IMR-90 (cell line): ENCODE measurements around the gene ADCY5. TPM values are rescaled to one million over a fixed set of nuclear protein-coding genes. Genes with fewer than 3 reads are reported as not detected.

ENCODE experiments used
- ATAC-seq: fragments of 200-7000 bp; cut with Tn5 transposase; 2 replicates; pipeline ENCODE4 v1.9.1; 2020; ENCODE audit warnings: low read depth, mild to moderate bottlenecking, moderate library complexity
- BruUV-seq: library from RNA; stranded (reverse); fragments of 400-500 nt; replicated peaks from 2 replicates; lab custom pipeline; 2021; lab: Mats Ljungman, UMichigan
- CTCF ChIA-PET: fragments of 300-600 bp; formaldehyde crosslinking; extraction: SDS; loops from one replicate; lab custom pipeline; 2021; ENCODE audit warnings: antibody characterized with exemption; lab: Yijun Ruan, JAX
- POLR2A ChIA-PET: fragments of 300-600 bp; sonication (Branson Sonifier 250); formaldehyde crosslinking; loops from one replicate; lab custom pipeline; 2022; ENCODE audit warnings: antibody characterized with exemption; ENCODE audit not compliant: unreplicated experiment; lab: Charles Lee
- DNase-seq: peaks from one replicate; pipeline ENCODE4 v3.0.0; 2013
- H2AFZ ChIP-seq: replicated peaks from 2 replicates; pipeline ENCODE3; 2013; ENCODE audit warnings: low read length, mild to moderate bottlenecking; ENCODE audit not compliant: poor library complexity
- H2AK5ac ChIP-seq: 2 replicates; pipeline ENCODE4 v1.6.1; 2013; ENCODE audit warnings: low read depth, low read length, inconsistent platforms
- H2AK9ac ChIP-seq: replicated peaks from 2 replicates; pipeline ENCODE3; 2013; ENCODE audit warnings: mild to moderate bottlenecking, low read depth, low read length, moderate library complexity; ENCODE audit not compliant: poor library complexity
- H2BK120ac ChIP-seq: 2 replicates; pipeline ENCODE4 v1.6.1; 2013; ENCODE audit warnings: low read depth, low read length, inconsistent platforms
- H2BK15ac ChIP-seq: 3 replicates; pipeline ENCODE4 v1.6.1; 2013; ENCODE audit warnings: low read depth, low read length, inconsistent platforms
- H2BK20ac ChIP-seq: 2 replicates; pipeline ENCODE4 v1.6.1; 2013; ENCODE audit warnings: low read depth, mild to moderate bottlenecking, inconsistent platforms, low read length, moderate library complexity
- H2BK5ac ChIP-seq: 2 replicates; pipeline ENCODE4 v1.6.1; 2013; ENCODE audit warnings: mild to moderate bottlenecking, low read depth, low read length, inconsistent platforms; ENCODE audit not compliant: poor library complexity, severe bottlenecking
- H3K14ac ChIP-seq: replicated peaks from 2 replicates; pipeline ENCODE4 v1.6.1; 2013; ENCODE audit warnings: low read depth, low read length, inconsistent platforms
- H3K18ac ChIP-seq: 2 replicates; pipeline ENCODE4 v1.6.1; 2013; ENCODE audit warnings: low read depth, low read length, control low read depth
- H3K23ac ChIP-seq: 2 replicates; pipeline ENCODE4 v1.6.1; 2013; ENCODE audit warnings: low read depth, low read length, inconsistent platforms
- H3K27ac ChIP-seq: 2 replicates; pipeline ENCODE4 v1.5.1; 2013; ENCODE audit warnings: mild to moderate bottlenecking, control low read depth, low read length; ENCODE audit not compliant: insufficient read depth
- H3K27me3 ChIP-seq: 2 replicates; pipeline ENCODE4 v1.6.1; 2013; ENCODE audit warnings: low read length; ENCODE audit not compliant: control insufficient read depth, insufficient read depth
- H3K36me3 ChIP-seq: 2 replicates; pipeline ENCODE4 v1.6.1; 2013; ENCODE audit warnings: low read length, mixed read lengths; ENCODE audit not compliant: control insufficient read depth, insufficient read depth
- H3K4ac ChIP-seq: 2 replicates; pipeline ENCODE4 v1.6.1; 2013; ENCODE audit warnings: low read depth, low read length, inconsistent platforms
- H3K4me1 ChIP-seq: 2 replicates; pipeline ENCODE4 v1.6.1; 2013; ENCODE audit warnings: low read length, mixed read lengths; ENCODE audit not compliant: control insufficient read depth, insufficient read depth
- H3K4me2 ChIP-seq: 2 replicates; pipeline ENCODE4 v1.6.1; 2013; ENCODE audit warnings: low read depth, mild to moderate bottlenecking, control low read depth, low read length, moderate library complexity
- H3K4me3 ChIP-seq: 2 replicates; pipeline ENCODE4 v1.5.1; 2013; ENCODE audit warnings: low read depth, mild to moderate bottlenecking, control low read depth, low read length, moderate library complexity; ENCODE audit not compliant: insufficient read depth
- H3K56ac ChIP-seq: 2 replicates; pipeline ENCODE4 v1.6.1; 2013; ENCODE audit warnings: low read length, inconsistent platforms; ENCODE audit not compliant: insufficient read depth; ENCODE audit errors: extremely low read depth
- H3K79me1 ChIP-seq, 2 experiments: 2 replicates each; pipeline ENCODE4 v1.6.1; 2013; ENCODE audit warnings: low read length in 2 of 2, inconsistent platforms in 1 of 2, low read depth in 1 of 2
- H3K9ac ChIP-seq: 2 replicates; pipeline ENCODE4 v1.6.1; 2013; ENCODE audit warnings: low read depth, low read length, control low read depth
- H3K9me1 ChIP-seq: 2 replicates; pipeline ENCODE4 v1.6.1; 2013; ENCODE audit warnings: low read length, inconsistent platforms; ENCODE audit not compliant: insufficient read depth
- H3K9me3 ChIP-seq: 2 replicates; pipeline ENCODE4 v1.6.1; 2013; ENCODE audit warnings: low read length; ENCODE audit not compliant: control insufficient read depth, insufficient read depth
- H4K20me1 ChIP-seq: 2 replicates; pipeline ENCODE4 v1.6.1; 2013; ENCODE audit warnings: low read length, inconsistent platforms; ENCODE audit not compliant: insufficient read depth
- H4K5ac ChIP-seq: 2 replicates; pipeline ENCODE4 v1.6.1; 2013; ENCODE audit warnings: mild to moderate bottlenecking, low read depth, low read length, control low read depth
- H4K8ac ChIP-seq, 2 experiments: 2 replicates each; pipeline ENCODE4 v1.6.1; 2013; ENCODE audit warnings: low read depth in 2 of 2, low read length in 2 of 2, control low read depth in 1 of 2, inconsistent platforms in 1 of 2
- H4K91ac ChIP-seq: 2 replicates; pipeline ENCODE4 v1.6.1; 2013; ENCODE audit warnings: low read depth, low read length, inconsistent platforms; ENCODE audit not compliant: insufficient read depth
- BHLHE40 ChIP-seq: fragments of 150-350 bp; IDR thresholded peaks from 2 replicates; pipeline ENCODE4 v1.6.1; 2016; ENCODE audit warnings: mild to moderate bottlenecking, low read depth, low read length
- CEBPB ChIP-seq: IDR thresholded peaks from 2 replicates; pipeline ENCODE4 v1.6.1; 2012; ENCODE audit warnings: low read depth, low read length, improper control_type of control experiment
- CHD1 ChIP-seq: IDR thresholded peaks from 2 replicates; pipeline ENCODE4 v1.6.1; 2012; ENCODE audit warnings: low read depth, low read length, improper control_type of control experiment
- ELK1 ChIP-seq: fragments of 150-350 bp; IDR thresholded peaks from 2 replicates; pipeline ENCODE4 v1.6.1; 2016; ENCODE audit warnings: low read depth, mild to moderate bottlenecking, low read length, moderate library complexity, borderline replicate concordance
- FOS ChIP-seq: fragments of 150-350 bp; IDR thresholded peaks from 2 replicates; pipeline ENCODE4 v1.6.1; 2016; ENCODE audit warnings: low read depth, low read length
- MAFK ChIP-seq: IDR thresholded peaks from 2 replicates; pipeline ENCODE4 v1.6.1; 2012; ENCODE audit warnings: low read depth, low read length, improper control_type of control experiment
- MAZ ChIP-seq: IDR thresholded peaks from 2 replicates; pipeline ENCODE4 v1.6.1; 2012; ENCODE audit warnings: low read depth, mild to moderate bottlenecking, low read length, improper control_type of control experiment, moderate library complexity, borderline replicate concordance
- MXI1 ChIP-seq: IDR thresholded peaks from 2 replicates; pipeline ENCODE4 v1.6.1; 2012; ENCODE audit warnings: low read depth, mild to moderate bottlenecking, low read length, moderate library complexity, borderline replicate concordance
- NFE2L2 ChIP-seq: fragments of 150-350 bp; IDR thresholded peaks from 2 replicates; pipeline ENCODE4 v1.6.1; 2016; ENCODE audit warnings: low read depth, mild to moderate bottlenecking, low read length
- POLR2A ChIP-seq: IDR thresholded peaks from 2 replicates; pipeline ENCODE4 v1.6.1; 2012; ENCODE audit warnings: mild to moderate bottlenecking, low read depth, low read length
- RAD21 ChIP-seq: IDR thresholded peaks from 2 replicates; pipeline ENCODE4 v1.6.1; 2012; ENCODE audit warnings: low read length, improper control_type of control experiment
- RCOR1 ChIP-seq: IDR thresholded peaks from 2 replicates; pipeline ENCODE4 v1.6.1; 2012; ENCODE audit warnings: mild to moderate bottlenecking, low read length, improper control_type of control experiment; ENCODE audit not compliant: insufficient replicate concordance
- RFX5 ChIP-seq: IDR thresholded peaks from 2 replicates; pipeline ENCODE4 v1.8.0; 2012; ENCODE audit warnings: low read depth, mild to moderate bottlenecking, low read length, moderate library complexity
- SMC3 ChIP-seq: fragments of 150-350 bp; IDR thresholded peaks from 2 replicates; pipeline ENCODE4 v1.6.1; 2016; ENCODE audit warnings: low read depth, mild to moderate bottlenecking, antibody characterized with exemption, low read length, moderate library complexity
- USF2 ChIP-seq: fragments of 150-350 bp; IDR thresholded peaks from 2 replicates; pipeline ENCODE4 v1.6.1; 2017; ENCODE audit warnings: mild to moderate bottlenecking, antibody characterized with exemption, low read length, low read depth
- WGBS, 2 experiments: methylation state at CpG; one replicate each; pipeline versions ENCODE4 v1.1.5 to v1.1.7; 2013; ENCODE audit warnings: missing lambda C conversion rate in 2 of 2; ENCODE audit not compliant: insufficient read length in 1 of 2; ENCODE audit errors: extremely low coverage in 2 of 2; 5-methylcytosine and 5-hydroxymethylcytosine counted together
- dilution Hi-C: fragments of 300-500 bp; cut with HindIII; formaldehyde crosslinking; loops from one replicate; pipeline ENCODE4 v1.14.3; 2018; ENCODE audit warnings: low sequenced_read_pairs; ENCODE audit not compliant: unreplicated experiment
- in situ Hi-C: fragments of 300-500 bp; cut with MboI; formaldehyde crosslinking; loops from 3 replicates; pipeline ENCODE4 v1.14.3; 2019; ENCODE audit warnings: low sequenced_read_pairs, inconsistent platforms, mixed read lengths
- intact Hi-C: fragments of 100-400 bp; cut with micrococcal nuclease; formaldehyde crosslinking; loops from 2 replicates; pipeline ENCODE4 v1.10.0; 2022
- polyA plus RNA-seq, 3 experiments: library from polyadenylated mRNA; depleted of rRNA; stranded (reverse); fragments of >200 nt; gene quantifications; 2 replicates each; pipeline ENCODE4 v1.2.3, GENCODE V29; 2012; ENCODE audit warnings: low replicate concordance in 1 of 3
- total RNA-seq: library from RNA; depleted of rRNA; stranded (reverse); fragments of >200 nt; gene quantifications from 2 replicates; pipeline ENCODE4 v1.2.3, GENCODE V29; 2012
- TF ChIP-seq, protein P1 (sequence below): conservative IDR thresholded peaks from 2 replicates; pipeline ENCODE4 v1.5.1; 2012; ENCODE audit warnings: mild to moderate bottlenecking, low read depth, low read length, improper control_type of control experiment

ADCY5 gene
- total and polyA plus RNA-seq, 2 of the 4 experiments (the other 2 are of a cell fraction): 0.14 to 0.18 TPM

DNA sequence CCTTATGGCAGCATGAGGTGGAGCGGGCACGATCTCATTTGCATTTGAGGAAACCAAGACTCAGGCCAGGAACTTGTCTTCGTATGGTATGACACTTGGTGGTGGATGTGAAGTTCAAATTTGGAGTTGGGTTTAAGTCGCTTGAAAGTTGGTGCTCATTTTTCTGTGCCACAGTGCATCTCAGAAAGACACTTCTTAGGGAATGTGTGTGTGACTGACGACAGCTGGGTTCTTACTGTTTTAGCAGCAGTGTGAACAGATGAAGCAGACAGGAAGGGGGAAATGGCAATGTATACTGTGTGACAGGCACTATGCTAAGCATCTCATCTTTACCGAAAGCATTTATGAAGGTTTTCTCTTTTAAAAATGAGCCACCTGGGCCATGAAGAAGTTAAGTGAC is 171.8 kb downstream of the ADCY5 start:
- Histone ChIP-seq H4K91ac (no peak overlapping the region), H2AK5ac (no peak overlapping the region), H3K18ac (no peak overlapping the region), H2BK15ac (no peak overlapping the region), H3K4me2 (no peak overlapping the region), H3K36me3 (no peaks in the 10 kb centered on the region), H3K9me1 (peaks cover 5% of the 10 kb centered on the region; the same call in 1 of the 2 replicates), H3K4me1 (peaks cover 2% of the 10 kb centered on the region; the same call in 1 of the 2 replicates), H3K9me3 (no peaks in the 10 kb centered on the region), H3K23ac (no peak overlapping the region), H2AFZ (no peak overlapping the region), H2BK120ac (no peak overlapping the region), H2BK5ac (no peak overlapping the region), H2BK20ac (no peak overlapping the region), H3K4me3 (no peak overlapping the region), H3K4ac (no peak overlapping the region), H3K14ac (no peak overlapping the region), H4K5ac (no peak overlapping the region), H3K27ac (no peak overlapping the region), H3K79me1 (no peaks in the 10 kb centered on the region; a peak in 1 of 4 replicates), H4K8ac (no peak overlapping the region), H3K9ac (no peak overlapping the region), H2AK9ac (no peak overlapping the region), H3K27me3 (no peaks in the 10 kb centered on the region), H4K20me1 (no peaks in the 10 kb centered on the region), H3K56ac (no peak overlapping the region)
- dilution Hi-C loops: no loop called here
- no TSS peak for BruUV-seq
- intact Hi-C loops: no loop called here
- ATAC-seq (no peak), DNase-seq (no peak)
- in situ Hi-C loops: no loop called here
- POLR2A ChIA-PET: no interaction called here
- 94% methylated on average over 2 of the region's 6 CpGs; no CpG with 5 or more reads in 1 of the 2 experiments for WGBS, 2 experiments
- no peak for TF ChIP-seq MAFK
- no peak for TF ChIP-seq MXI1
- TF ChIP-seq RCOR1: no peak
- TF ChIP-seq SMC3: no peak
- TF ChIP-seq, protein P1, sequence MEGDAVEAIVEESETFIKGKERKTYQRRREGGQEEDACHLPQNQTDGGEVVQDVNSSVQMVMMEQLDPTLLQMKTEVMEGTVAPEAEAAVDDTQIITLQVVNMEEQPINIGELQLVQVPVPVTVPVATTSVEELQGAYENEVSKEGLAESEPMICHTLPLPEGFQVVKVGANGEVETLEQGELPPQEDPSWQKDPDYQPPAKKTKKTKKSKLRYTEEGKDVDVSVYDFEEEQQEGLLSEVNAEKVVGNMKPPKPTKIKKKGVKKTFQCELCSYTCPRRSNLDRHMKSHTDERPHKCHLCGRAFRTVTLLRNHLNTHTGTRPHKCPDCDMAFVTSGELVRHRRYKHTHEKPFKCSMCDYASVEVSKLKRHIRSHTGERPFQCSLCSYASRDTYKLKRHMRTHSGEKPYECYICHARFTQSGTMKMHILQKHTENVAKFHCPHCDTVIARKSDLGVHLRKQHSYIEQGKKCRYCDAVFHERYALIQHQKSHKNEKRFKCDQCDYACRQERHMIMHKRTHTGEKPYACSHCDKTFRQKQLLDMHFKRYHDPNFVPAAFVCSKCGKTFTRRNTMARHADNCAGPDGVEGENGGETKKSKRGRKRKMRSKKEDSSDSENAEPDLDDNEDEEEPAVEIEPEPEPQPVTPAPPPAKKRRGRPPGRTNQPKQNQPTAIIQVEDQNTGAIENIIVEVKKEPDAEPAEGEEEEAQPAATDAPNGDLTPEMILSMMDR: no peak
- no peak for TF ChIP-seq USF2
- TF ChIP-seq CHD1: no peak
- no peak for TF ChIP-seq MAZ
- no peak for TF ChIP-seq CEBPB
- TF ChIP-seq RAD21: no peak
- no peak for TF ChIP-seq FOS
- no peak for TF ChIP-seq NFE2L2
- TF ChIP-seq POLR2A: no peak
- TF ChIP-seq BHLHE40: no peak
- TF ChIP-seq RFX5: no peak
- TF ChIP-seq ELK1: no peak
- CTCF ChIA-PET: no interaction called here
